Measurements from ENCODE around the gene USP32.
A peak's percentile ranks its signal among the peaks of the same experiment; 100 is the strongest.
"Not testable (repeated sequence)": the region's sequence is repeated elsewhere in the genome, so short reads cannot be mapped to it uniquely, and the experiment has no call there.

USP32 gene

GRCh38 chr17:60392042-60392844 lies at the start of gene USP32:
TSS of gene USP32 (minus strand) at chr17:60392133. CDS start at chr17:60391939, 194 bp downstream.
- peak; percentile 97 for DNase-seq

GRCh38 chr17:60439501-60439900 lies 47.6 kb upstream of the USP32 start:
- no peak for DNase-seq

DNA sequence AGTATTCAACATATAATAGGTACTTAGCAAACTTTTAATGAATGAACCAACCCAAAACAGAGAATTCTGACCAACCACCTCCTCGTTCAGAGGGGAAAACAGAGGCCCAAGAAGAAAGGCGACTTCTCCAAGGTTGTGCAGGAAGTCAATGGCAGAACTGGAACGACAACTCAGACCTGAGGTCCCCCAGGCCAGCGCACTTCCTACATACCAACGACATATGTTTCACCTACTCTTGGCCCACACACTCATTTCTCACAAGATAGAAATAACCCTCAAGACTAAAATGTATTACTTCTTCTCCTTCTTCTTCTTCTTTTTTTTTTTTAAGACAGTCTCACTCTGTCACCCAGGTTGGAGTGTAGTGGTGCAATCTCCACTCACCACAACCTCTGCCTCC lies 44.7 kb upstream of the USP32 start:
- no peak for DNase-seq

GRCh38 chr17:60435244-60436167 lies 43.6 kb upstream of the USP32 start:
- DNase-seq = peak; percentile 62

DNA sequence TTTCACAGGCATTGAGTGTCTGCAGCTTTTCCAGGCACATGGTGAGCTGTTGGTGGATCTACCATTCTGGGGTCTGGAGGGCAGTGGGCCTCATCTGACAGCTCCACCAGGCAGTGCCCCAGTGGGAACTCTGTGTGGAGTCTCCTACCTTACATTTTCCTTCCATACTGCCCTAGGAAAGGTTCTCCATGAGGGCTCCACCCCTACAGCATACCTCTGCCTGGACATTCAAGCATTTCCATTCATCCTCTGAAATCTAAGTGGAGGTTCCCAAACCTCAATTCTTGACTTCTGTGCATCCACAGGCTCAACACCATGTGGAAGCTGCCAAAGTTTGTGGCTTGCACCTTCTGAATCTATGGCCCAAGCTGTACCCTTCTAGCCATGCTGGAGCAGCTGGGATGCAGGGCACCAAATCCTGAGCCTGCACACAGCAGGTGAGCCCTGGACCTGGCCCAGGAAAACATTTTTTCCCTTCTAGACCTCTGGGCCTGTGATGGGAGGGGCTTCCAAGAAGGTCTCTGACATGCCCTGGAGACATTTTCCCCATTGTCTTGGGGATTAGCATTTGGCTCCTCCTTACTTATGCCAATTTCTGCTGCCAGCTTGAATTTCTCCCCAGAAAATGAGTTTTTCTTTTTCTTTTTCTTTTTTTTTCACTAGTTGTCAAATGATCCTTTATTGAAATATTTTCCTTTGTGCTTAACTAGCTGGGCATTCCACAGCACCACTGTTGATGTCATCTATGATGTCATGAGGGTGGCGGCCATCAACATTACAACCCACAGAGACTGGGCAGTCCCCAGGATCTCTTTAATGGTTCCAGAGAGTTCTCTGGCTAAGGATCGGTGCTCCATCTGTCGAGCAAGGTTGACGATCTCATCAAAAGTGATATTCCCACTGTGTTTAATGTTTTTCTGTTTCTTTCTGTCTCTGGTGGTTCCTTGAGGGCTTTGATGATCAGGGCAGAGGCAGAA lies 41.4 kb upstream of the USP32 start:
- DNase-seq = not testable (repeated sequence)

GRCh38 chr17:60430561-60430960 lies 38.6 kb upstream of the USP32 start:
- not testable (repeated sequence) for DNase-seq

GRCh38 chr17:60428491-60428890 lies 36.6 kb upstream of the USP32 start:
- DNase-seq = not testable (repeated sequence)

DNA sequence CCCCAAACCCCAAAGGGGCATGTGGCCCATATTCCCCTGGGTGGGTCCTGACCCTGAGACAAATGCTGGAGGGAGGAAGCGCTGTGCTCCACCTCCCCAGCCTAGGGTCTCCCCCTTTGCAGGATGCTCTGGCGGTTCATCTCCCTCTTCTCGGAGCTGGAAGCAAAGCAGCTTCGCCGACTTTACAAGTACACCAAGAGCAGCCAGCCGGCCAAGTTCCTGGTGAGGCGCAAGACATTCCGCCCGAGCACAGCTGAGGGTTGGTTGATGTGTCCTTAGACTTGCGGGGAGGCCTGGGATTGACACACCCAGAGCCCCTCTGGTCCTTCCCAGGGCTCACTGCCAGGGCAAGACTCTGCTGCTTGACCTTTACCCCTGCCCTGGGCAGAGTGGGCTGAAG lies 34.7 kb upstream of the USP32 start:
- DNase-seq = no peak

- no peak for DNase-seq
Measured at GRCh38 chr17:60425626-60426025, 33.7 kb upstream of the USP32 start.

GRCh38 chr17:60423865-60424264 lies 31.9 kb upstream of the USP32 start:
- DNase-seq = no peak

GRCh38 chr17:60422162-60422665 lies 30.3 kb upstream of the USP32 start, which contains the start of gene CHCT1:
TSS of gene CHCT1 (plus strand) at chr17:60422489. CDS start at chr17:60422593, 104 bp downstream.
- DNase-seq = no peak

- peak; percentile 80 for DNase-seq
Measured at GRCh38 chr17:60421273-60422161, 29.6 kb upstream of the USP32 start.

- DNase-seq = not testable (repeated sequence)
Measured at GRCh38 chr17:60419875-60420274, 27.9 kb upstream of the USP32 start.

DNA sequence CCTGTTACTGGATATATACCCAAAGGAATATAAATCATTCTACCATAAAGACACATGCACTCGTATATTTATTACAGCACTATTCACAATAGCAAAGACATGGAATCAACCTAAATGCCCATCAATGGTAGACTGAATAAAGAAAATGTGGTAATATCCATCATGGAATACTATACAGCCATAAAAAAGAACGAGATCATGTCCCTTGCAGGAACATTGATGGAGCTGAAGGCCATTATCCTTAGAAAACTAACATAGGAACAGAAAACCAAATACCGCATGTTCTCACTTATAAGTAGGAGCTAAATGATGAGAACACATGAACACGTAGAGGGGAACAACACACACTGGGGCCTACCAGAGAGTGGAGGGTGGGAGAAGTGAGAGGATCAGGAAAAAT lies 27.1 kb upstream of the USP32 start:
- DNase-seq = not testable (repeated sequence)

GRCh38 chr17:60416368-60416925 lies 24.5 kb upstream of the USP32 start:
- no peak for DNase-seq

GRCh38 chr17:60415146-60415545 lies 23.2 kb upstream of the USP32 start:
- no peak for DNase-seq

- no peak for DNase-seq
Measured at GRCh38 chr17:60412701-60413100, 20.8 kb upstream of the USP32 start.

DNA sequence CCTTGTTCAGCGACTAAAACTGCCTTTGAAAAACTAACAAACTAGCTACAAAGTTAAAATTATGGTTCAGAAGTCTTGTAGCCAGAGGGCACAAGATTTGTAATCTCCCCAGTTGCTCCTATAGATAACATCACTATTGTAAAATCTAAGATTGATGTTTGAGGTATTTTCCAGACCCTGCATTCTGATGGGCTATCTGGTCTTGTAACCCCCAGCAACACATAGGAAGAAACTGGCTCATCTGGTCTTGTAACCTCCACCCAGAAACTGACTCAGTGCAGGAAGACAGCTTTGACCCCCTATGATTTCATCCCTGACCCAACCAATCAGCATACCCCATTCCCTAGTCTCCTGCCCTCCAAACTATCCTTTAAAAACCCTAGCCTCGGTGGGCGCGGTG lies 18.1 kb upstream of the USP32 start:
- DNase-seq = no peak

GRCh38 chr17:60406887-60407286 lies 15.0 kb upstream of the USP32 start:
- no peak for DNase-seq

- DNase-seq = no peak
Measured at GRCh38 chr17:60403962-60404361, 12.0 kb upstream of the USP32 start.

DNA sequence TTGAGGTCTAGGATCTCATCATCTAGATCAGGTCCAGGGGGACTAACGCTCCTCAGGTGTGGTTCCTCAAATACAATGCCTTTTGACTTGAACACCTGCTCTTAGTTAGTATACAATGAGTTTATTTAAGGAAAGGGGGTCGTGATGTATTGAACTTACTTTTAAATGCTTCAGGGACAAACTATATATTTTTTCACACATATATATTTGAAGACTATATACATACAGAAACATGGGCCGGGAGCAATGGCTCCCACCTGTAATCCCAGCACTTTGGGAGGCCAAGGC lies 11.5 kb upstream of the USP32 start:
- no peak for DNase-seq
